K562 (cell line): ENCODE measurements around the gene B4GALT5. TPM values are rescaled to one million over a fixed set of nuclear protein-coding genes. Genes with fewer than 3 reads are reported as not detected.

Source experiments
- ARID3B ChIP-seq: fragments of 250-450 bp; sonication (Bioruptor Pico); IDR thresholded peaks from 2 replicates; pipeline ENCODE4 v1.4.0; 2020; ENCODE audit warnings: borderline replicate concordance
- DEAF1 ChIP-seq: fragments of 450-650 bp; formaldehyde crosslinking; IDR thresholded peaks from 2 replicates; pipeline ENCODE4 v1.4.0; 2020; ENCODE audit warnings: mild to moderate bottlenecking, moderate library complexity
- E2F1 ChIP-seq: sonication (generic); formaldehyde crosslinking; IDR thresholded peaks from 2 replicates; pipeline ENCODE4 v1.8.1; 2023; ENCODE audit warnings: mild to moderate bottlenecking, missing genetic modification reagents, moderate library complexity
- NCOA1 ChIP-seq: fragments of 450-650 bp; IDR thresholded peaks from 2 replicates; pipeline ENCODE4 v1.6.1; 2016; ENCODE audit warnings: low read depth
- NCOA6 ChIP-seq: fragments of 450-650 bp; IDR thresholded peaks from 2 replicates; pipeline ENCODE4 v1.6.1; 2017; ENCODE audit warnings: mild to moderate bottlenecking
- PHF8 ChIP-seq: fragments of 200-600 bp; sonication (generic); IDR thresholded peaks from 2 replicates; pipeline ENCODE4 v1.6.1; 2012; ENCODE audit warnings: mixed run types, mild to moderate bottlenecking, inconsistent platforms, low read length, moderate library complexity, borderline replicate concordance
- PYGO2 ChIP-seq: fragments of 450-650 bp; IDR thresholded peaks from 2 replicates; pipeline ENCODE4 v1.6.1; 2016; ENCODE audit warnings: mild to moderate bottlenecking, missing genetic modification characterization, moderate library complexity, missing compliant biosample characterization
- SMARCE1 ChIP-seq: fragments of 450-650 bp; IDR thresholded peaks from 2 replicates; pipeline ENCODE4 v1.7.1; 2016; ENCODE audit warnings: mild to moderate bottlenecking
- ZFX ChIP-seq: sonication (generic); formaldehyde crosslinking; IDR thresholded peaks from 2 replicates; pipeline ENCODE4 v1.8.0; 2022; ENCODE audit warnings: mild to moderate bottlenecking, missing genetic modification reagents, moderate library complexity
- ZMIZ1 ChIP-seq, 2 experiments: fragments of 150-350 bp in 1 of 2; IDR thresholded peaks; 2 replicates each; pipeline ENCODE4 v1.6.1; 2012 to 2016; ENCODE audit warnings: low read depth in 2 of 2, low read length in 2 of 2, mild to moderate bottlenecking in 1 of 2, moderate library complexity in 1 of 2
- ZNF134 ChIP-seq: fragments of 250-450 bp; sonication (Bioruptor Pico); conservative IDR thresholded peaks from 2 replicates; pipeline ENCODE4 v1.4.0; 2020
- ZNF146 ChIP-seq: IDR thresholded peaks from one replicate; pipeline ENCODE4 v1.6.1; 2018; ENCODE audit warnings: missing compliant biosample characterization; ENCODE audit not compliant: unreplicated experiment
- ZNF398 ChIP-seq: fragments of 250-450 bp; sonication (Bioruptor Pico); IDR thresholded peaks from 2 replicates; pipeline ENCODE4 v1.8.0; 2021; ENCODE audit warnings: moderate library complexity, mild to moderate bottlenecking, inconsistent platforms
- ZNF449 ChIP-seq: fragments of 250-450 bp; sonication (Bioruptor Pico); IDR thresholded peaks from 2 replicates; pipeline ENCODE4 v1.8.0; 2022; ENCODE audit warnings: moderate library complexity, mild to moderate bottlenecking, inconsistent platforms
- ZNF778 ChIP-seq: fragments of 450-650 bp; formaldehyde crosslinking; IDR thresholded peaks from 2 replicates; pipeline ENCODE4 v1.4.0; 2020; ENCODE audit warnings: mild to moderate bottlenecking, moderate library complexity
- polyA plus RNA-seq, 8 experiments: library from polyadenylated mRNA; depleted of rRNA in 4 of 8; stranded (reverse) in 5 of 8; unstranded in 3 of 8; fragments of >200 nt; fragmentation: Nextera tagmentation in 2 of 8; fragmentation: Illumina TruSeq in 1 of 8; extraction: Ambion mirVana in 2 of 8; extraction: Trizol in 1 of 8; gene quantifications; 2 replicates each; pipeline versions ENCODE4 v1.2.1 to v1.2.3, GENCODE V29; 2011 to 2014; ENCODE audit warnings: inconsistent platforms in 1 of 8, missing spikeins in 1 of 8
- total RNA-seq, 7 experiments: library from RNA; depleted of rRNA in 6 of 7; stranded (reverse); fragments of >200 nt in 6 of 7; fragmentation: Illumina TruSeq in 2 of 7; extraction: Trizol in 2 of 7; gene quantifications; 2 replicates each; pipeline versions ENCODE4 v1.2.1 to v1.2.3, GENCODE V29; 2011 to 2021; ENCODE audit warnings: low replicate concordance in 1 of 7

B4GALT5 gene
- total and polyA plus RNA-seq, 9 of the 15 experiments (the other 6 are each of a cell fraction or from before 2014, with no cell fraction given) = 8.5 to 32.6 (median 23.4) TPM

GRCh38 chr20:49747707-49748524 lies 34.2 kb upstream of the B4GALT5 start (continued):
- TF ChIP-seq DEAF1 (CRISPR knock-in tag) (no peak), E2F1 (CRISPR knock-in tag) (0 out of 2 replicates have a peak, but pooled peaks have one; percentile 43), ZNF449 (no peak), ZNF146 (no peak), ZFX (CRISPR knock-in tag) (peak; percentile 43), ZNF778 (CRISPR knock-in tag) (no peak), NCOA6 (no peak), ZNF398 (no peak), PHF8 (no peak; the same call in 1 of the 2 replicates), ARID3B (CRISPR knock-in tag) (no peak), SMARCE1 (peak; percentile 34; the same call in 1 of the 2 replicates), PYGO2 (tag) (no peak), NCOA1 (no peak), ZNF134 (CRISPR knock-in tag) (no peak), ZMIZ1 (IDR thresholded peaks at IDR 0.05; ENCODE audit: low read depth in 2 of 2, low read length in 2 of 2) (no peak)
